SK-N-MC (cell line): Measurements from ENCODE around the gene SLC17A2.

ENCODE experiments used
- EZH2 ChIP-seq: fragments of 200-600 bp; sonication (generic); IDR thresholded peaks from one replicate; pipeline ENCODE4 v1.6.1; 2017; ENCODE audit warnings: antibody characterized with exemption
- FOXP2 ChIP-seq: optimal IDR thresholded peaks from 2 replicates; pipeline ENCODE3; 2011; ENCODE audit warnings: mild to moderate bottlenecking, moderate library complexity; ENCODE audit not compliant: insufficient read depth; ENCODE audit errors: extremely low read length, control extremely low read depth
- POLR2AphosphoS5 ChIP-seq: IDR thresholded peaks from 2 replicates; pipeline ENCODE4 v1.6.1; 2012; ENCODE audit warnings: mild to moderate bottlenecking, low read depth, low read length, borderline replicate concordance

GRCh38 chr6:25869840-25870239 lies 60.7 kb downstream of the SLC17A2 start:
- no peak for TF ChIP-seq POLR2AphosphoS5
- no peak for TF ChIP-seq EZH2
- TF ChIP-seq FOXP2, result no peak
